ENCODE results near the gene CYP11A1. TPM values are rescaled to one million over a fixed set of nuclear protein-coding genes. Genes with fewer than 3 reads are reported as not detected.

The CYP11A1 gene
- total RNA-seq, 1 donor from 2014 or later: 2.0 TPM

DNA sequence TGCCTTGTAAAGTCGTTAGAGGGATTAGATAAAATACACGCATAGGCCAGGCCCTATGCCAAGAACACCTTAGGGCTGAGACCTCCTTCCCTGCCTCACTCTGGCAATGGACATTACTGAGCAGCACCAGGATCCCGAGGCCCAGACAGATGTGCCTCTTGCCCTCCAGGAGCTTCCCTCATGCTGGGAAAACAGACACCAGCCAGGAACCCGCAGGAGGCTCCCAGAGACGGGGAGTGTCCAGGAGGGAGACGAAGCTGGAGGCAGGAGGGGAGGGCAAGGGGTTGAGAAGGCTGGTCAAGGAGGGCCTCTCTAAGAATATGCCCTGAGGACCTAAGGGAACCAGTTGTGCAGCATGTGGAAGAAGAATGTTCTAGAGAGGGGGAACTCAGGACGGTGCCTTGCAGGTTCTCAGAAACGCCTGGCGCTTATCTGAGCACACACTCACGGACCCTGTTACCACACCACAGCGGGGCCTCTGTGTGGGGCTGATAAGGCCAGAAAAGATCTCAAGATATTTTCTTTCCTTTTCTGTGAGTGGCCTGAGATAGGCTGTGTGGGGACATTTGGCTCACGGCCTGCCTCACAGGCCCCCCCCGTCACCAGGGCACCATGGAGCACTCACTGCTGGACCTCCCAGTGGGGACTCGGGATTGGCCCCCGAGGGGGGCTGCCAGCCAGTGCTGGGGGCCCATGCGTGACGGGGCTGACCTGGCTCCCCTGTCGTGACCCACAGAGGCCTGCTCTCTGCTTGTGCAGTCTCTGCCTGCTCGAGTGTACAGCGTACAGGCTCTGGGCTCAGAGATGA, 22.0 kb upstream of the CYP11A1 start:
- Mint-ChIP-seq H3K27ac (peak overlapping the region; percentile 49), H3K36me3 (ENCODE audit: insufficient read depth) (no peaks in the 10 kb centered on the region), H3K4me3 (ENCODE audit: low read depth) (no peak overlapping the region), H3K9me3 (ENCODE audit: low read depth) (no peaks in the 10 kb centered on the region), H3K27me3 (peaks cover 20% of the 10 kb centered on the region), H3K4me1 (ENCODE audit: low read depth) (no peaks in the 10 kb centered on the region)
- TF ChIP-seq, protein P1, sequence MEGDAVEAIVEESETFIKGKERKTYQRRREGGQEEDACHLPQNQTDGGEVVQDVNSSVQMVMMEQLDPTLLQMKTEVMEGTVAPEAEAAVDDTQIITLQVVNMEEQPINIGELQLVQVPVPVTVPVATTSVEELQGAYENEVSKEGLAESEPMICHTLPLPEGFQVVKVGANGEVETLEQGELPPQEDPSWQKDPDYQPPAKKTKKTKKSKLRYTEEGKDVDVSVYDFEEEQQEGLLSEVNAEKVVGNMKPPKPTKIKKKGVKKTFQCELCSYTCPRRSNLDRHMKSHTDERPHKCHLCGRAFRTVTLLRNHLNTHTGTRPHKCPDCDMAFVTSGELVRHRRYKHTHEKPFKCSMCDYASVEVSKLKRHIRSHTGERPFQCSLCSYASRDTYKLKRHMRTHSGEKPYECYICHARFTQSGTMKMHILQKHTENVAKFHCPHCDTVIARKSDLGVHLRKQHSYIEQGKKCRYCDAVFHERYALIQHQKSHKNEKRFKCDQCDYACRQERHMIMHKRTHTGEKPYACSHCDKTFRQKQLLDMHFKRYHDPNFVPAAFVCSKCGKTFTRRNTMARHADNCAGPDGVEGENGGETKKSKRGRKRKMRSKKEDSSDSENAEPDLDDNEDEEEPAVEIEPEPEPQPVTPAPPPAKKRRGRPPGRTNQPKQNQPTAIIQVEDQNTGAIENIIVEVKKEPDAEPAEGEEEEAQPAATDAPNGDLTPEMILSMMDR (IDR thresholded peaks at IDR 0.05; ENCODE audit: unreplicated experiment): no peak
- no peak for DNase-seq (ENCODE audit: low spot score, unreplicated experiment)

DNA sequence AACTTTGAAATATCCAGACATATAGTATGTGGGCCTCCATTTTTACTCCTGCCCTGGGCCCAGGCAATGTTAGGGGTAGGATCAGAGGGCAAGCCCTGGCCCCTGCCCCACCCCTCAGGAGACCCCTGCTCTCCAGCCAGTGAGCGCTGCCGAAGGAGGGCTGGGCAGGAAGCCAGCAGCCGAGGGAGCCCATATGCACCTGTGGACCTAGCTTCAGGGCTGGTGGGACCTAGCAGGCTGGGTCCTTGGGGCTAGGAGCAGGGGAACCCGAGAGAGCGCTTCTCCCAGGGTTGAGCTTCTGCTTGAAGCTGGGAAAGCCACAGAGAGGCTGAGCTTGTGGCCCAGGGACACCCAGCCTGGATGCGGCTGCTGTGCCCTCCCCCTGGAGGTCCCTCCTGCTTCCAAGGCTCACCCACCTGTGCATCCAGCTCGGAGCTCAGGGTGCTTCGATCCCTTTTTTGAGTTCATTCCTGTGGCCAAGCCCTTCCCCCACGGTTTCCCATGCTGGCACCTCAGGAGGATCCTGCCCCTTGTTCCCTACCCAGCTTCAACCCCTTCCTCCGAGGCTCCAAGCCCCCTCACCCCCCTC, 21.0 kb upstream of the CYP11A1 start:
- no peak for DNase-seq (ENCODE audit: low spot score, unreplicated experiment)
- no peaks in the 10 kb centered on the region for H3K4me1 Mint-ChIP-seq (ENCODE audit: low read depth)
- no peak overlapping the region for H3K27ac Mint-ChIP-seq
- no peaks in the 10 kb centered on the region for H3K36me3 Mint-ChIP-seq (ENCODE audit: insufficient read depth)
- TF ChIP-seq, protein P1 (IDR thresholded peaks at IDR 0.05; ENCODE audit: unreplicated experiment): no peak
- no peak overlapping the region for H3K4me3 Mint-ChIP-seq (ENCODE audit: low read depth)
- H3K27me3 Mint-ChIP-seq: peaks cover 10% of the 10 kb centered on the region
- H3K9me3 Mint-ChIP-seq (ENCODE audit: low read depth): no peaks in the 10 kb centered on the region

DNA sequence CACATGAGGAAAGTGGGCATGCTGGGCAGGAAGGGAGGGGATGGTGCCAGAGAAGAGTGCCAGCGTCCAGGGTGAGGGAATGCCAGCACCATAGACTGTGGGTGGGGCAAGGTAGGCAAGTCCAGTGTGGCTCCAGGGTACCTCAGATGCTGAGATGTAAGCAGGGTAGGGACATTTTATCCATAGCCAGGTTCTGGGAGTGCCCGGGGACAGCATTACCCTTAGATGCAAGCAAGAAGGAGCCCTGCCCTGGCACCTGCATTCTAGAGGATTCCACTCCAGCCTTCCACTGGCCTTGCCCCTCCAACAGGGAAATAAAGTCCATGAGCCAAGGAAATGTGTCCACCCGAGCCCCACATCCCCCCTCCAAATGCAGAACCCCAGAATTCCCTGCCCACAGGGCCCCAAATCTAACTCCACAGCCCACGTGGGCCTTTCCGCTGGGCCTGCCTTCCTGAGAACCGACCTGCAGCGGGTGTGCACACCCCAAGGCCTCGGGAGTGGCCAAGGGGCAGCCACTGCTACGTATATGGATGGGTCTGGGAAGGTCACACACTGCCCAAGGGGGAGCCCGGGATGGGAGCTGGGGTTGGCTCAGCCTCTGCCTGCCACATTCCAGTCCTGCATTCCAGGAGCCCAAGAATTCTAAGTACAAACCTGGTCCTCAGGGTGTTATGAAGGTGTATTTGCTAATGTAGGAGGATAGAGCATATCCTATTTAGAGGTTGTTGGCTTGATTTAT, 20.3 kb upstream of the CYP11A1 start:
- H3K4me1 Mint-ChIP-seq (ENCODE audit: low read depth): no peaks in the 10 kb centered on the region
- TF ChIP-seq, protein P1 (IDR thresholded peaks at IDR 0.05; ENCODE audit: unreplicated experiment): no peak
- no peaks in the 10 kb centered on the region for H3K9me3 Mint-ChIP-seq (ENCODE audit: low read depth)
- no peaks in the 10 kb centered on the region for H3K36me3 Mint-ChIP-seq (ENCODE audit: insufficient read depth)
- H3K27me3 Mint-ChIP-seq: peaks cover 3% of the 10 kb centered on the region
- no peak overlapping the region for H3K4me3 Mint-ChIP-seq (ENCODE audit: low read depth)
- no peak overlapping the region for H3K27ac Mint-ChIP-seq
- DNase-seq (ENCODE audit: low spot score, unreplicated experiment): no peak

DNA sequence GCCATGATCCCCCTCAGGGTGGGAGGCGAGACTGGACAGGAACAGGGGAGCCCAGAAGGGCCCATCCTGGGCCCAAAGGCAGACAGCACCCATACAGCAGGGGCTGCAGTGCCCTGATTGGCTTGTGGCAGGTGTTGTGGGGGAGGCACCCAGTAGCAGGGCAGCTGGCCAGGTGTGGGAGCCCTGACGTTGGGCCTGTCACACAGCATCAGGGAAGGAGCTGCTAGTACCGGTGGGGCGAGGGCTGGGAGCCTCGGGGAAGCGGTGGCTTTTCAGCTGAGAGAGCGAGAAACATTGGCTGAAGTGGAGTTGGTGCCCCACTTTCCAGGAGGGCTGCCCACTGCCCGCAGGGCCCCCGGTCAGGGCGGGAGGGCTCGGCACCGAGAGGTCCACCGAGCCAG, 19.7 kb upstream of the CYP11A1 start:
- Mint-ChIP-seq H3K27ac (no peak overlapping the region), H3K9me3 (ENCODE audit: low read depth) (no peaks in the 10 kb centered on the region), H3K27me3 (peaks cover 3% of the 10 kb centered on the region), H3K4me3 (ENCODE audit: low read depth) (no peak overlapping the region), H3K36me3 (ENCODE audit: insufficient read depth) (no peaks in the 10 kb centered on the region), H3K4me1 (ENCODE audit: low read depth) (no peaks in the 10 kb centered on the region)
- TF ChIP-seq, protein P1 (IDR thresholded peaks at IDR 0.05; ENCODE audit: unreplicated experiment): no peak
- no peak for DNase-seq (ENCODE audit: low spot score, unreplicated experiment)

DNA sequence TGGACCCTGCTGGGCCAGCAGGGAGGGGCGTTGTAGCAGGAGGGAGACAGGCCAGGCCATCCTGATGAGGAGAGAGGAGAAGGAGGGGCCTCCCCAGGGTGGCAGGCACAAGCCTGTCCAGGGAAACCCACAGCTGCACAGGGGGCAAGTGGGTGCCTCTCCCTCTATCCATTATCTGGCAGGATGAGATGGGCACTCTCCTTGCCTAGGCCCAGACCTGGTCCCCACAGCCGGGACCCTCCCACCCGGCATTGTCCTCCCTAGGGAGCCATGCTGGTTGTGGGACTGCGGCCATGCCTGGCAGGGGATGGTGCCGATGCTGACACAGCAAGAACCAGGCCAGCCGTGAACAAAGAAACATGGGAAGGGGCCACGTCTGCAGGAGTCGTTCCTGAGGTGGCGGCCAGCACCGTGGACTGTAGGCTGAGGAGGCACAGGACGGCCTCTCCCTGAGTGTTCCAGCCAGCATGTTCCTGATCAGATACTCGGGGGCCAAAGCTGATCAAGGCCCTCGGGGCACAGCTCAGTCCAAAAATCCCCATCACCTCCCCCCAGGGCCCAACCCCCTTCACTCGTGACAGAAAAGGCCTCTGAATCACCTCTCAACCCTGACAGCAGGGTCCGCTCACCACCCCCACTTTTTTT, 19.2 kb upstream of the CYP11A1 start:
- Mint-ChIP-seq H3K4me1 (ENCODE audit: low read depth) (no peaks in the 10 kb centered on the region), H3K4me3 (ENCODE audit: low read depth) (no peak overlapping the region), H3K36me3 (ENCODE audit: insufficient read depth) (no peaks in the 10 kb centered on the region), H3K27ac (no peak overlapping the region), H3K27me3 (peaks cover 1% of the 10 kb centered on the region), H3K9me3 (ENCODE audit: low read depth) (no peaks in the 10 kb centered on the region)
- TF ChIP-seq, protein P1 (IDR thresholded peaks at IDR 0.05; ENCODE audit: unreplicated experiment): no peak
- no peak for DNase-seq (ENCODE audit: low spot score, unreplicated experiment)

Measured in progenitor cell of endocrine pancreas (in vitro differentiated cells).